ENCODE data around the gene FGF11.

FGF11 gene

DNA sequence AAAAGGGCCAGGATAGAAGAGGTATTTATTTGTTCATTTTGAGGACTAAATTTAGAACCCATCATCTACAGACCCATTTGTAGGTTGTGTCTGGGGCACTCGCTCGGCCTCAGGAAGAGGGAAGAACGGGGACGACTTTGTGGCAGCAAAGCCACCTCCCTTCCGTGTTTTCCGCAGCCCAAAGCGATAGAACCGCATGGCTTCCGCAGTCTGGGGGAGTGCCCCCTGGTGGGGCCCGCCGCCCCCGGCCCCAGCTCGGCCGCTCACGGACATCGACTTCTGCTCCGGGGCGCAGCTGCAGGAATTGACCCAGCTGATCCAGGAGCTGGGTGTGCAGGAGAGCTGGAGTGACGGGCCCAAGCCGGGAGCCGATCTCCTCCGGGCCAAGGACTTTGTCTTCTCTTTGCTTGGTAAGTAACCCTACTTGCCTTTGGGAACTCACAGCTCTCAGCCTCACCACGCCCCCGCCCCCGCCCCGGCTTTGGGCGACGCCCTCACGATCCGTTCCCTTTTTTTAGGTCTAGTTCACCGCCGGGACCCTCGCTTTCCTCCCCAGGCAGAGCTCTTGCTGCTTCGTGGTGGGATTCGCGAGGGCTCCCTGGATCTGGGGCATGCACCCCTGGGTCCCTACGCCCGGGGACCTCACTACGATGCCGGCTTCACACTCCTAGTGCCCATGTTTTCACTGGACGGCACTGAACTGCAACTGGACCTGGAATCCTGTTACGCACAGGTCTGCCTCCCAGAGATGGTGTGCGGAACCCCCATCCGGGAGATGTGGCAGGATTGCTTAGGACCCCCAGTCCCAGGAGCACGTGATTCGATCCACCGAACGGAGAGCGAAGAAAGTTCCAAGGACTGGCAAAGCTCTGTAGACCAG, 3.4 kb upstream of the FGF11 start:
- no peak for DNase-seq

DNA sequence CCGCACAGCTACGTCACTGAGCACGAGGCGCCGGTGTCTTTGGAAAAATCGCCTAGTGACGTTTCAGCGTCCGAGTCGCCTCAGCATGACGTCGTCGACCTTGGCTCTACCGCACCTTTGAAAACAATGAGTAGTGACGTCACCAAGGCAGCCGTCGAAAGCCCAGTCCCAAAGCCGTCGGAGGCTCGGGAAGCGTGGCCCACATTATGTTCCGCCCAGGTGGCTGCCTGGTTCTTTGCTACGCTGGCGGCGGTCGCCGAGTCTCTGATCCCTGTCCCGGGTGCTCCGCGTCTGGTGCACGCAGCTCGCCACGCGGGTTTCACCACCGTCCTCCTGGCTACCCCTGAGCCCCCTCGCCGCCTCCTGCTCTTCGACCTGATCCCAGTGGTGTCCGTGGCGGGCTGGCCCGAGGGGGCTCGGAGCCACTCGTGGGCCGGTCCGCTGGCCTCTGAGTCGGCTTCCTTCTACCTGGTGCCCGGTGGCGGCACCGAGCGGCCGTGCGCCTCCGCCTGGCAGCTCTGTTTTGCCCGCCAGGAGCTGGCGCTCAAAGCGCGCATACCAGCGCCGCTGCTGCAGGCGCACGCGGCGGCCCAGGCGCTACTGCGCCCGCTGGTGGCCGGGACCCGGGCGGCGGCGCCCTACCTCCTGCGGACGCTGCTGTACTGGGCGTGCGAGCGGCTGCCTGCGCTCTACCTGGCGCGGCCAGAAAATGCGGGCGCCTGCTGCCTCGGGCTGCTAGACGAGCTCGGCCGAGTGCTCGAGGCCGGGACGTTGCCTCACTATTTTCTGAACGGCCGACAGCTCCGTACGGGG, 2.5 kb upstream of the FGF11 start:
- peak; percentile 16 for DNase-seq

GRCh38 chr17:7437369-7437863, 1.9 kb upstream of the FGF11 start:
- DNase-seq, result no peak

DNA sequence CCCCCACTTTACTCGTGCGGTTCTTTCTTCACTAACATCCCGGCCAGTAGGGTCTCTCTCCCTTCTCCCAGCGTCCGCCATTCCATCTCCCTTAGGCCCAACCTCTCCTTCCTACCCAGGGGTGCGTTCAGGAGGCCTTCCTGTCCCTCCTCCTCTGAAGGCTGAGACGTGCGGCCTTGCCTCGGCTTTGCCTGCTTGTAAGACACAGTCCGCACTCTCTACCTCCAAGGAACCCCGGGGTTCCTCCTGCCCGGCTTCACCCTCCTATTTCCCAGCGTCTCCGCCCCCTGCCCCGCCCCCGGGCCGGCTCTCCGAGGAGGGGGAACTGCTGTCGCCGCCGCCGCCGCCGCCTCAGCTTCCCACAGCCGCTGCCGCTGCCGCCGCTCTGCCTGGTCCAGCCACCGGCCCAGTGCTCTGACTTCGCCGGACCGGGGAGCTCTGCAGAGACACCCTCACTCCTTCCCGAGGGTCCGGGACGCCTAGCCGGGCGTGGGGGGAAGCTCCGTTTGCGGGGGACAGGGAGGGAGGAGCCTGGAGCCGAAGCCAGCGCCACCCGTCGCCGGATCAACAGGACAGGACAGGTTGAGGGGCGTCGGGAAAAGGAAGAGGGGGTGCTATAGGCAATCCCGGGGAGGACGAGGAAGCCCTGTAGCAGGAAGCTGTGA, 1.2 kb upstream of the FGF11 start:
- no peak for DNase-seq

DNA sequence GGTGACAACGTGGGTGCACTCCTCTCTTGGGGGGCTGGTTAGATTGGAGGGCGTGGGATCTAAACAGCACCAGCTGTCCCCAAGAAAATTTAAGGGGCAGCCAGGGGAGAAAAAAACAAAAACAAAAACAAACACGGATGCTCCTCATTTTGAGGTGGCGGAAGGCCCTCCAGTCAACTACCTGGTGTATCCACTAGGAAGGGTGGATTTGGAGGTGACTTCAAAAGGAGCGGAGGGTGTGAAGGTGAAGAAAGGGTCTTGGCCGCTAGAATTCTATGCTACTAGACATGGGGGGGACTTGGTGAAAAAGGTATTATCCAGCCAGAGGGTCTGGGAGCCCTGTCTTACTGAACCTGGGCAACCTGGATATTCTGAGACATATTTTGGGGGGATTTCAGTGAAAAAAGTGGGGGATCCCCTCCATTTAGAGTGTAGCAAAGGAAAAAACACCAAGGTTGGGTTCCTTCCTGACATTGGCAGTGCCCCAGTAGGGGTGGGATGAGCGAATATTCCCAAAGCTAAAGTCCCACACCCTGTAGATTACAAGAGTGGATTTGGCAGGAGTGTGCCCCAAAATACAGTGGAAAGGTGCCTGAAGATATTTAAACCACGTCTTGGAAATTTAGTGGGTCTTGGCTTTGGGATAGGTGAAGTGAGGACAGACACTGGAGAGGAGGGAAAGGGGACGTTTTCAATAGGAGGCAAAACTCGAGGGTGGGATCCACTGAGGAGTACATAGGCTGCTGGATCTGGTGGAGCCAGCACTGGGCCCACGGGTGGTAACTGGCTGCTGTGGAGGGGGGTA, 454 bp upstream of the FGF11 start:
- no peak for DNase-seq

DNA sequence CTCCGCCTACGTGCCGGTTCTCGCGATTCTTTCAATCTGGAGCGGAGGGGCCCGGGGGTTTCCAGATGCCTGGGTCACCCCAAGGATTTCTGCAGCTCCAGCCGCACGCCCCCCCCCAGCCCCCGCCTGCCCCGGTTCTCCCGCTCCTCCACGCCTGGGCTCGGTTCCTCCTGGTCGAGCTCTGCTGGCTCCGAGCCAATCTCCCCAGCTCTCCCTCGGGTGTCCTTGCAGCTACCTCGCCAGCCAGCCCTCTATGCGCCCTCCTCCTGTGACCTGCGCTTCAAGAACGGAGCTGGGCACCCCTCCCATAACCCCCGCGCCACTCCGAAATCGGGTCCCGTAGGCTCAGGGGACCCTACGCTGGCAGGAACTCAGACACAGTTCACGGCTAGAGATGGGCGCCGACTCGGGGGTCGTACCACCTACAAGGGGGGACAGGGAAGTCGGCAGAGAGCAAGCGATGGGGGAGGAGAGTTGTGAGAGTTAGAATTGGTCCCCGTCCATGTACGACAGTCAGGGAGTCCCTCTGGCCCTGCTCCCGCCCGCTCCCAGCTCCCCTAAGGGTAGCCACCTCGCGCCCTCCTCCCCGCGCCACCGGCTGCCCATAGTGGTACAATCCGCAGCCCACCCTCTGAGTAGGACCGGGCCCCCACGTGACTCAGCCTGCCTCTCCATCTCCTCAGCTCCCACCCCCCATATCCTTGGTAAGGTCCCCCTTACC, 961 bp downstream of the FGF11 start:
- peak; percentile 8 for DNase-seq

DNA sequence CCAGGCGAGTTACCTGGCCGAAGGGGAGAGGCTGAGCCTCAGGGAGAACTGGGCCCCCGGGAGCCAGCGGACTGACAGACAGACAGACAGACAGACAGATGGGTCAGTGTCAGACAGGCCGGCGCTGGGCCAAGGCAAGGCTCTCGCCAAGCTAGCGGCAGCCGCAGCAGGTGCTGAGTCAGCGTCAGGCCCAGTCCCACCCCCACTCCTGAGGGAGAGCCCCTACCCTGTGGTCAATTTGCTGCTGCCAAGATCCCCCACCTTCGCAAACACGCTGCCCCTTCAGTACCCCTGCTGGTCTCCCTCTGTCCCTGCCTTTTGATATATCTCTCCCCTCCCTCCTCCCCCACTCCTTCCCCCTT, 1.5 kb downstream of the FGF11 start:
- DNase-seq, result no peak

DNA sequence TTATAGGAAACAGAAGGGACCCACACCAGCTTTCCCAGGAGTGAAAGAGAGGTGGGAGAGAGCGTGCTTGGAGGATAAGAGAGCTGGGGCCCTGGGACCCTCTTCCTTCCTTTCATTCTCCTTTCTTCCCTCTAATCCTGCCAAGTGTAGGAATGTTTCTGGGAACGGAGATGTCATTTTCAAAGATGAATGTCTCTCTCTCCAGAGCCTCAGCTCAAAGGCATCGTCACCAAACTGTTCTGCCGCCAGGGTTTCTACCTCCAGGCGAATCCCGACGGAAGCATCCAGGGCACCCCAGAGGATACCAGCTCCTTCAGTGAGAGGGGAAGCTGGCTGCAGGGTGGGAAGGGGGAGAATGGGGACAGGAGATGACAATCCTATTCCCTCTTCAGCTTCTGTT, 2.0 kb downstream of the FGF11 start:
- DNase-seq, result no peak

DNA sequence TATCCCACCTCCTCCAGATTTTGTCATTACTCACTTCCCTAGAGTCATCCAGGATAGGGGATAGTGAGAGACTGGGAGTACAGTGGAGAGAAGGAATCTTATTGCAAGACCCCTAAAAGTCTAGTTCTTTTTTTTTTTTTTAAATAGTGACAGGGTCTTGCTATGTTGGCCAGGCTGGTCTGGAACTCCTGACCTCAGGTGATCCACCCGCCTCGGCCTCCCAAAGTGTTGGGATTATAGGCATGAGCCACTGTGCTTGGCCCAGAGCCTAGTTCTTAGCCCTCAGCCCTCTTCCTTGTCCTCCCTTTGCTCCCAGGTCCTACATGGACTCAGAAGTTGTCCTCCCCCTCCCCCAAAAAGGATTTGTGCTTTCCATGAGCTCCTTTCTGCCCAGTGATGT, 2.8 kb downstream of the FGF11 start:
- DNase-seq, result no peak

GRCh38 chr17:7443499-7444485, 4.5 kb downstream of the FGF11 start:
- DNase-seq, result no peak

- peak; percentile 16 for DNase-seq
These were observed 5.6 kb downstream of the FGF11 start, which contains the start of gene CHRNB1 for GRCh38 chr17:7444682-7445618. Gene CHRNB1, plus strand, starts transcription at chr17:7445061. Its CDS starts 67 bp downstream, at chr17:7445128.

- no peak for DNase-seq
These were observed 6.3 kb downstream of the FGF11 start for GRCh38 chr17:7445619-7445968.

- DNase-seq, result no peak
These were observed 9.1 kb downstream of the FGF11 start for GRCh38 chr17:7448461-7448860.

DNA sequence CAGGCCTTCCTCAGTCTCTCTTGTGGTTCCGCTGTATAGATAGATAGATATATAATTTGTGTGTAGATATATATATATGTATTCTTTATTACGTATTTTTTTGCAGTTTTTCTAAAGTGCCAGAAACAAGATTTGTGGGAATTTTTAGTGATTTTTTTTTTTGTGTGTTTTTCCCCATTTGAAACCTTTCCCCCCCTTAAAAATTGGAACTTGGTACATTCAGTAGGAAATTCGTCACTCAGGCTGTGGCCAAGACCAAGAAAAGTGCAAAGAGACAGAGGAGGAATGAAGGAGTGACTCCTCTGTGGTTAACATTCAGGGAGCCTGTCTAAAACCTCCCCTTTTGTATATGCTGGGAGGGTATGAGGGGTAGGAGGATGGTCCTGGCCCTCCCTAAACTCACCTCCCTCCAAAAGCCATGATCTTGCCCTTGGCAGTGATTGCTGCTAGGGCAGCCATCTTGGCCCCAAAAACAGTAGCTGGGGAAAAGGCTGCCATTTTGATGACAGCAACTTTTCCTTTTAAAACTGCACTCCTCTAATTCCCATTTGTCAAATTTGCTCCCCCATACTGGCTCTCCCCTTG, 20.7 kb downstream of the FGF11 start:
- DNase-seq, result no peak

DNA sequence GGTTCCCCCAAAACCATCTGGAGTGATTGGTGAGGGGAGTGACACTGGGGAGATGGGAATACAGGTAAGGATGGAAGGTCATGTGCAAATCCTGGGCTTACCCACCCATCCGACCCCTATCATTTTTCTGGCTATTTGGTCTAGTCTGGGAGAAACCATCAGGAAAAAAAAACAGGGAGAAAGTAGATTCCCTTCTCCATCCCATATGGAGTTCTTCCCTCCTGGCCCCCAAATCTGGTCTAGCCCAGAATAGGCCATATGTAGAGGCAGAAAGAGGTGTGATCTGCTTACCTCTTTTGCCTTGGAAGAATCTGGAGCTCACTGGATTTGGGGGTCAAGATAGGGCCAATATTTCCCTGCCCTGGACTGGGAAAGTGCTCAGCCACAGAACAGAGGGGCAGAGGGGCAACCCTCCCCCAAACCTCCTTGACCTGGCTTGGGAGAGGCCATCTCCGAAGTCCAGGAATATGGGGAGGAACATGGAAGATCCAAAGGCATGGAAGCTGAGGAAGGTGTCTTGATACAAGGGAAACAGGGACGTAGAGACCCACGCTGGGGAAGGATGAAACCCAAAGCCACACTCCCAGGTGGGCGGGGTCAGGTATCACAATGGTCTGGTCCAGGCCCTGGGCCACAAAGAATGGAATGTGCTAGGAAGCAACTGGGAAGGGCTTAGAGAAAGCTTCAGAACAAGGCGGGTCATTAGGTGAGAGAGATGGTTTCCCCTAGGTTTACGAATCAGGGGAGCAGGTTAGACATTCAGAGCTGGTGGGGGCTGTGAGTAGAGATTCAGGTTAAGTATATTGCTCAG, 21.7 kb downstream of the FGF11 start:
- DNase-seq, result no peak

DNA sequence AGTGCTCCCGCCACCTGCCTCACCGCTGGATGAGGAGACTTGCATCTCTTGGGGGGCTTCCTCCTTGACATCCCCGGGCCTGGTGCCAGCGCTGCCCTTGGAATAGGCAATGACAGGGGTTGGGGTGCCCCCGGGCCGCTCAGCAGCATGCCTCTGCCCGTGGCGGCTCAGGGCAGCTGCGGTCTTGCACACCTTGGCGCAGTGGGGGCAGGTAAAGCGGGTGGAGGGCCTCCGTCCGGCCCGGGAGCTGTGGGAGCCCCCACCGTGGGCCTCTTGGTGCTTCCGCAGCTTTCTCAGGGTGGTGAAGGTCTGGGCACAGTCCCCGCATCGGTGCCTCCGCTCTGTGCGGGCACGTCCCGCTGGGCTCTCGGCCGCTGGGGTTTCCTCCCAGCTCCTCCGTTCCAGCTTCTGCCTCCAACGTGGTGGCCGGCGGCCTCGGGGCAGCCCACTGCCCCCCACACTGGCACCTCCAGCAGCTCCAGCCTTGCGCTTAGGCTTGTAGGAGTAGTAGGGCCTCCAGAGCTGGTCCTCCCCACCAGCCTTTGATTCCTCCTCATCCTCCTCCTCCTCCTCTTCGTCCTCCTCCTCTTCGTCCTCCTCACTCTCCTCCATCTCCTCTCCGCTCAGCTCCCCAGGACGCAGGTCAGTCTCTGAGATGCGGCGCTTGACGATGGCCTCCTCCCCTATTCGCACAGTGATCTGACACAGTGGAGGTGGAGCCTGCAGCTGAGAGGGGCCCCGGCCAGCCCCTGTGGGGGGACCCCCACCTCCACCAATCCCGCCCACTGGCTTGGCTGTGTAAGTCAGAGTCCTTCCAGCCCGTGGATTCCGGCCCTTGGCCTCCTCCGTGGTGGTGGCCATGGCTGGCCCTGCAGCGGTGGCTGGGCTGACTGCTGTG, 23.4 kb downstream of the FGF11 start:
- no peak for DNase-seq

GRCh38 chr17:7463372-7463846, 24.1 kb downstream of the FGF11 start:
- no peak for DNase-seq

Data from NCI-H2107 (cell line).